ENCODE results near the gene POLR2A. TPM values are rescaled to one million over a fixed set of nuclear protein-coding genes. Genes with fewer than 3 reads are reported as not detected.

POLR2A gene
- polyA plus RNA-seq, 2 of the 4 experiments (the other 2 are of a cell fraction): 22.8 to 65.6 TPM

- H3K9me3 ChIP-seq: no peaks in the 10 kb centered on the region
- peak; percentile 40 to 48 for ATAC-seq
- TF ChIP-seq POLR2A (IDR thresholded peaks at IDR 0.05; ENCODE audit: low read length) (no peak), MAX (IDR thresholded peaks at IDR 0.05) (peak; percentile 20; the same call in 1 of the 2 replicates), CHD2 (IDR thresholded peaks at IDR 0.05; ENCODE audit: low read length, partially characterized antibody) (peak; percentile 44)
- peak overlapping the region; percentile 97 for H3K4me2 ChIP-seq
- H3K4me1 ChIP-seq: peaks cover 42% of the 10 kb centered on the region
- ChIA-PET POLR2A (interaction anchor here (0.7 to 1.1 kb wide), 3 partner anchors 74 to 122 kb away, joined by 3 to 4 read pairs (median 3); partner anchors contain the start of gene TMEM256), CTCF (interaction anchor here (0.9 to 4.5 kb wide), 10 partner anchors 16 to 125 kb away, joined by 3 to 49 read pairs (median 4); partner anchors contain the start of genes SENP3 and TMEM102)
- peak overlapping the region; percentile 94 to 100 for H3K27ac ChIP-seq
- peak overlapping the region; percentile 82 for H3K4me3 ChIP-seq
- no peak for FAIRE-seq
- WGBS (ENCODE audit: missing lambda C conversion rate): 52% methylated on average over 28 of the region's 40 CpGs
- DNase-seq (ENCODE audit: low read depth in 1 of 2, low spot score in 1 of 2): peak; percentile 50 to 65
Measured at GRCh38 chr17:7478276-7479212, 5.6 kb upstream of the POLR2A start.

- CTCF ChIA-PET: interaction anchor here (0.9 to 4.5 kb wide), 10 partner anchors 9 to 124 kb away, joined by 3 to 49 read pairs (median 3); partner anchors contain the start of genes SENP3 and TMEM102
- POLR2A ChIA-PET: interaction anchor here (0.6 to 1.9 kb wide), 10 partner anchors 13 to 123 kb away, joined by 3 to 11 read pairs (median 4); partner anchors contain the start of gene TMEM256
- TF ChIP-seq HEYL (CRISPR knock-in tag; IDR thresholded peaks at IDR 0.05) (no peak), KDM5A (IDR thresholded peaks at IDR 0.05) (no peak), POLR2AphosphoS2 (conservative IDR thresholded peaks at IDR 0.05; ENCODE audit: low read length) (no peak), FOSB (CRISPR knock-in tag; IDR thresholded peaks at IDR 0.05) (no peak), BHLHE40 (IDR thresholded peaks at IDR 0.05; ENCODE audit: low read depth, low read length) (no peak), EP300 (IDR thresholded peaks at IDR 0.05) (no peak), NFE2L2 (conservative IDR thresholded peaks at IDR 0.05; ENCODE audit: low read length) (no peak), PHF8 (IDR thresholded peaks at IDR 0.05; ENCODE audit: borderline replicate concordance, low read depth) (peak; percentile 59; the same call in 1 of the 2 replicates), JUNB (IDR thresholded peaks at IDR 0.05) (no peak), JUN (IDR thresholded peaks at IDR 0.05) (peak in 1 of 2 experiments; percentile 84; a peak in 4 of 5 replicates), ZC3H11A (IDR thresholded peaks at IDR 0.05) (no peak), BCL3 (IDR thresholded peaks at IDR 0.05) (peak; percentile 46; the same call in 1 of the 3 replicates), CTCF (IDR thresholded peaks at IDR 0.05) (no peak), EHF (CRISPR knock-in tag; IDR thresholded peaks at IDR 0.05) (no peak), RNF2 (IDR thresholded peaks at IDR 0.05; ENCODE audit: borderline replicate concordance, low read depth) (no peak), MYC (IDR thresholded peaks at IDR 0.05; ENCODE audit: borderline replicate concordance, low read length) (peak; percentile 13; the same call in 1 of the 2 replicates), USF2 (IDR thresholded peaks at IDR 0.05) (no peak), ZSCAN20 (CRISPR knock-in tag; IDR thresholded peaks at IDR 0.05) (no peak), NPAS2 (CRISPR knock-in tag; IDR thresholded peaks at IDR 0.05; ENCODE audit: borderline replicate concordance) (no peak), E2F6 (IDR thresholded peaks at IDR 0.05; ENCODE audit: borderline replicate concordance, low read depth) (no peak), HOXB13 (CRISPR knock-in tag; IDR thresholded peaks at IDR 0.05; ENCODE audit: low read depth) (no peak), RCOR1 (IDR thresholded peaks at IDR 0.05; ENCODE audit: low read depth, low read length) (no peak), SMC3 (IDR thresholded peaks at IDR 0.05) (no peak), ELK1 (IDR thresholded peaks at IDR 0.05; ENCODE audit: low read depth, low read length) (no peak), POLR2A (IDR thresholded peaks at IDR 0.05; ENCODE audit: low read length) (peak; percentile 56), GATA3 (IDR thresholded peaks at IDR 0.05; ENCODE audit: borderline replicate concordance) (no peak)
Measured at GRCh38 chr17:7479213-7480088, 4.7 kb upstream of the POLR2A start, which contains the start of gene ZBTB4. Gene ZBTB4, minus strand, starts transcription at chr17:7479631. Its CDS starts 12,830 bp downstream, at chr17:7466801.

More at GRCh38 chr17:7479213-7480088, 4.7 kb upstream of the POLR2A start, which contains the start of gene ZBTB4:
- H3K4me3 ChIP-seq: peak within 1 kb of the TSS; percentile 82
- ATAC-seq (peak; percentile 16 to 36), FAIRE-seq (no peak), DNase-seq (ENCODE audit: low read depth in 1 of 2, low spot score in 1 of 2) (peak; percentile 60 to 69)
- H3K27ac ChIP-seq: peak within 1 kb of the TSS; percentile 94 to 100
- H3K9me3 ChIP-seq: no peaks in the 10 kb centered on the region
- H3K4me2 ChIP-seq: peak within 1 kb of the TSS; percentile 97
- peaks cover 42% of the 10 kb centered on the region for H3K4me1 ChIP-seq
- 1% methylated on average over 29 of the region's 92 CpGs for WGBS (ENCODE audit: missing lambda C conversion rate)

Measured in A549 (cell line).